ENCODE measurements around the gene OBSL1. TPM values are rescaled to one million over a fixed set of nuclear protein-coding genes. Genes with fewer than 3 reads are reported as not detected.

Gene OBSL1
- total and polyA plus RNA-seq, 9 donors: 53.2 to 740 (median 468) TPM

GRCh38 chr2:219574484-219575311 lies 3.4 kb upstream of the OBSL1 start:
- Histone ChIP-seq H3K27me3 (no peaks in the 10 kb centered on the region), H3K4me1 (ENCODE audit: insufficient read depth) (peaks cover 9% of the 10 kb centered on the region), H3K9me3 (no peaks in the 10 kb centered on the region), H3K36me3 (no peaks in the 10 kb centered on the region), H3K4me3 (no peak overlapping the region), H3K27ac (peak overlapping the region in 1 of 2 donors; percentile 29)
- no peak for DNase-seq
- WGBS, 3 donors: 84 to 90% (median 85%) methylated on average over 22 of the region's 22 CpGs
- TF ChIP-seq CTCF (IDR thresholded peaks at IDR 0.05) (no peak), POLR2A (IDR thresholded peaks at IDR 0.05) (no peak), EP300 (IDR thresholded peaks at IDR 0.05) (no peak)
- intact Hi-C loops (cut with DNase I): loop anchor here in 2 of 4 donors (5.0 kb wide), 3 partner anchors 33 to 68 kb away; partner anchors contain the start of gene SLC4A3 (in 1 of the 2)

GRCh38 chr2:219573166-219573565 lies 1.8 kb upstream of the OBSL1 start:
- H3K27ac ChIP-seq: peak overlapping the region in 1 of 2 donors; percentile 97
- H3K9me3 ChIP-seq: no peaks in the 10 kb centered on the region
- no peaks in the 10 kb centered on the region for H3K27me3 ChIP-seq
- 57 to 69% (median 59%) methylated on average over 5 of the region's 5 CpGs for WGBS, 3 donors
- peaks cover 11% of the 10 kb centered on the region for H3K4me1 ChIP-seq (ENCODE audit: insufficient read depth)
- no peak for TF ChIP-seq EP300 (IDR thresholded peaks at IDR 0.05)
- no peak for TF ChIP-seq CTCF (IDR thresholded peaks at IDR 0.05)
- TF ChIP-seq POLR2A (IDR thresholded peaks at IDR 0.05): no peak
- peak in 1 of 5 donors; percentile 15 for DNase-seq
- no peaks in the 10 kb centered on the region for H3K36me3 ChIP-seq
- intact Hi-C loops (cut with DNase I): loop anchor here in 2 of 4 donors (5.0 kb wide), 3 partner anchors 34 to 69 kb away; partner anchors contain the start of gene SLC4A3 (in 1 of the 2)
- no peak overlapping the region for H3K4me3 ChIP-seq

- peak within 1 kb of the TSS; percentile 65 for H3K4me3 ChIP-seq
- H3K4me1 ChIP-seq (ENCODE audit: insufficient read depth): peaks cover 11% of the 10 kb centered on the region
- H3K27ac ChIP-seq: peak within 1 kb of the TSS; percentile 95 to 97
- no peaks in the 10 kb centered on the region for H3K36me3 ChIP-seq
- no peak for DNase-seq
- TF ChIP-seq POLR2A (IDR thresholded peaks at IDR 0.05) (no peak), CTCF (IDR thresholded peaks at IDR 0.05) (no peak), EP300 (IDR thresholded peaks at IDR 0.05) (no peak)
- H3K27me3 ChIP-seq: no peaks in the 10 kb centered on the region
- H3K9me3 ChIP-seq: no peaks in the 10 kb centered on the region
- intact Hi-C loops (cut with DNase I): loop anchor here in 2 of 4 donors (5.0 kb wide), 3 partner anchors 35 to 70 kb away; partner anchors contain the start of gene SLC4A3 (in 1 of the 2)
- WGBS, 3 donors: 67 to 79% (median 75%) methylated on average over 13 of the region's 13 CpGs
Measured at GRCh38 chr2:219572237-219573001, 1.1 kb upstream of the OBSL1 start, which contains the start of gene INHA. INHA (plus strand) TSS chr2:219572310; CDS start chr2:219572375, 65 bp downstream.

DNA sequence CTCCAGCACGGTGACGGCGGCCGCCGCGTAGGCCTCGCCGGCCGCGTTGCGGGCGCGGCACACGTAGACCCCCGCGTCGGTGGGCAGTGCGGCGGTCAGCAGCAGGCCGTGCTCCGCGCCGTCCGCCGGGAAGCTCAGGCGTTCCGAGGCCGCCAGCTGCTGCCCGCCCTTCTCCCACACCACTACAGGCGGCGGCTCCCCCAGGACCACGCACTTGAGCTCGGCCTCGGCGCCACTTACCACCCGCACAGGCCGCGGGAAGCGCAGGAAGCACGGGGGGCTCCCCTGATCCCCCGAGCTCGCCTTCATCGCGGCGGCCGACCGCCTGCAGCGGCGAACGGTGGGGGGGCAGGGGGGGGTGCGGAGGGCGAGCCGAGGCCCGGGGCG lies 422 bp downstream of the OBSL1 start:
- Histone ChIP-seq H3K27ac (peak overlapping the region; percentile 95 to 97), H3K9me3 (no peaks in the 10 kb centered on the region), H3K4me3 (peak overlapping the region; percentile 65), H3K27me3 (no peaks in the 10 kb centered on the region), H3K4me1 (ENCODE audit: insufficient read depth) (peaks cover 7% of the 10 kb centered on the region), H3K36me3 (no peaks in the 10 kb centered on the region)
- DNase-seq: peak in 3 of 5 donors; percentile 45 to 69 (median 57)
- intact Hi-C loops (cut with DNase I): loop anchor here in 2 of 4 donors (5.0 kb wide), 3 partner anchors 36 to 71 kb away; partner anchors contain the start of gene SLC4A3 (in 1 of the 2)
- TF ChIP-seq EP300 (IDR thresholded peaks at IDR 0.05) (no peak), CTCF (IDR thresholded peaks at IDR 0.05) (no peak), POLR2A (IDR thresholded peaks at IDR 0.05) (no peak)
- 0 to 1% (median 1%) methylated on average over 30 to 55 of the region's 55 CpGs for WGBS, 3 donors

Measured in ovary (tissue), 9 donors.